GM19099 (cell line): ENCODE measurements around the gene KLHDC9.

Experiments
- POLR2A ChIP-seq: IDR thresholded peaks from 3 replicates; pipeline ENCODE4 v1.6.1; 2011; ENCODE audit warnings: low read depth; ENCODE audit not compliant: insufficient read length; ENCODE audit errors: extremely low read depth

Gene KLHDC9

DNA sequence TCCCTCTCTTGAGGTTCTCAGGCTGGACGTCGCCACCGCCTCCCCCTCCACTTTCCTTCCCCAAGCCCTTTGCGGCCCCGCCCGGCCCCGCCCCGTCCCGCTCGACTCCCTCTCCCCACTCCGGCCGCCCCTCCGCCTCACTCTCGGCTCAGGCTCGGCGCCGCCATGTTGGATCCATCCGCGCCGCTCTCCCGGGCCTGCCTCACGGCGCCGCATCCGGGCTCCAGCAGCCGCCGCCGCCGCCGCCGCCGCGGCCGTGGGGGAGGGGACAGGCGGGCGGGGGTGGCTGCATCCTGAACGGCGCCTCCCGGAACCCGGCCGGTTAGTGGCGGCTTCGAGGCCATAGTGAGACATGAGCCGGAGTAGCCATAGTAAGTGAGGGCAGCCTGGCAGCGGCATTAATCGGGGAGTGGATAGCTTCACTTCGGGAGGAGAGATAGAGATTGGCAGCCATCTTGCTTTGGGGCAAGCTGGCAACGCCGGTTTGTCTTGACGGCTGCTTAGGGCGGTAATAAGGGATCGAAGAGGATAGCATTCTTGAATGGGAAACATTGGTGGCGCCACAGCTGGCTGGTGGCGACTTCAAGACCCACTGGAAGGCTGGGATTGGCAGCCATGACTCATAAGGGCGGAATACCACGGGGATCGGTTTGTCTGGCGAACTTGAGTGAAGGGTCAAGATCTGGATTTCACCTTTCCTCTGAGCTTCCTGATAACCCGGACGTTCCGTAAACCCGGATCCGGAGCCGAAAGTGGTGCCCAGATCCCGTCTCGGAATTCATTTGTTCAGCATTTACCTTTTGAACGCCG, 34.5 kb downstream of the KLHDC9 start, which contains the start of gene DEDD:
Gene DEDD (minus strand): TSS at position 258 of the 810 bp plus-strand sequence. CDS start 8,205 bp downstream, outside the sequence.
- TF ChIP-seq POLR2A: peak; percentile 47

DNA sequence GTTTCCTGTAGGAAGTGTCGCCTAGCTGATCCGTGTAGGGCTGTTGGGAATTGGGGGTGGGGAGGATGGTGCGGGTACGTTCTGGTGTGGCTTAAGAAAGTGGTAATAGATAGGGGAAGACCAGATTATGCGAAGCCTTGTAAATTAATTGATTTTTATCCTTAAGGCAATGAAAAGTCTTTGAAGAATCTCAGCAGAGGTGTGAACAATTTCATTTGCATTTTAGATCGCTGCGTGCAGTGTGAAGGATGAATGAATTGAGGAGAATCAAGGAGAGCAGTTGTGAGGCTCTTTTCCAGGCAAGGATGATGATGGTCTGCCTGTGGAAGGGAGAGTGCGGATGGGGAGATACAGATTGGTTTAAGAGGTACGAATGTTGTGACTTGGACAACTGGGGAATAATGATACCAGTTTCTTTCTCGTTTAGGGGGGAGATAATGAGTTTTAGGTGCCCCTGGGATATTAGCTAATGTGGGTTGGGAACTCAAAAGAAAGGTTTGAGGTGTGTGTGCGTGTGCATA, 35.1 kb downstream of the KLHDC9 start:
- no peak for TF ChIP-seq POLR2A

DNA sequence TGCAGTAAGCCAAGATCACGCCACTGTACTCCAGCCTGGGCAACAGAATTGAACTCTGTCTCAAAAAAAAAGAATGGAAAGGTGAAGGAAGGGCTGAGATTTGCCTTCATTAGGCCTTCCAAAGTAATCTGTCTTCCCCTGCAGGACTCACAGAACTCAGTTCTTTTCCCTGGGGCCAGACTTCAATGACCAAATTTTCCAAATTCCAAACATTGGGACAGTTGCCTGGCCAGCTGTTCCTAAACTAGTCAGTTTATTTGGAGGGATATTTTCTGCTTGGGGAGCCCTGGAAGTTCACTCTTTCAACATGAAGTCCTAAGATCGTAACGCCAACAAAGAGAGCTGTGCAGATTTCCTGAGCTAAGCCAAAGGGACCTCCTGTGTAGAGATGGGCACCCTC, 39.7 kb downstream of the KLHDC9 start:
- no peak for TF ChIP-seq POLR2A

DNA sequence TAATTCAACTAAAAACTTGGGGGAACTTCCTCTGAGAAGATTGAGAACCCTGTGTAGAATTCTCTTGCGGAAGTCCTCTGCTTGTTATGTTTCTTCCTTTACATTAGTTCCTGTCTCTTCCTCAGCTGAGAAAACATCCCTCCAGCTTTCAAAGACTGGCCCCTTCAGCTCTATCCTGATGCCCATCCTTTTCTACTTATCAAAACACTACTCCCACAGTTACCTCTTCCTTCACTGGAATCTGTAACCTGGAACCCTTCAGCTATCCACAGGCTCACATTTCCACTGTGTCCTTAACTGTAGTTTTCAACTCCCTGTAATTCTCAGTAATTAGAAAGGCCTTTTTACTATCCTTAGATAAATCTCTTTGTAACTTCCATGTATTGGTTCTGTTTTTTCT, 40.3 kb downstream of the KLHDC9 start:
- TF ChIP-seq POLR2A: no peak

DNA sequence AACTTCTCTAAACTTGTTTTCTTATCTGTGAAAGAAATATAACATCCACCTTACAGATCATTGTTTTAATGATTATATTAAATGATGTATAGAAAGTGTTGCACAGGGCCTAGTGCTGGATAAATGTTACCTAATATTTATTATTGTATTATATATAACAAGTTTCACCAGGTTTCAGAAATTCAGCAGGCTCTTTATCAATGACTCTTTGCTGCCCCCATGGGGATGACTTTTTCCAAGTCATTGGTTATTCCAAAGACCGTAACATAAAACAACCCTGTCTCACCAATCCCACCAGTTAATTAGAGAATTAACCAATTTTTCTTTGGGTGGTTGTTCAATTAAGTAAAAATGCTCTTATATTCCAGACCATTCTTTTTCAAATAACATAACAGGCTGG, 41.6 kb downstream of the KLHDC9 start:
- no peak for TF ChIP-seq POLR2A

DNA sequence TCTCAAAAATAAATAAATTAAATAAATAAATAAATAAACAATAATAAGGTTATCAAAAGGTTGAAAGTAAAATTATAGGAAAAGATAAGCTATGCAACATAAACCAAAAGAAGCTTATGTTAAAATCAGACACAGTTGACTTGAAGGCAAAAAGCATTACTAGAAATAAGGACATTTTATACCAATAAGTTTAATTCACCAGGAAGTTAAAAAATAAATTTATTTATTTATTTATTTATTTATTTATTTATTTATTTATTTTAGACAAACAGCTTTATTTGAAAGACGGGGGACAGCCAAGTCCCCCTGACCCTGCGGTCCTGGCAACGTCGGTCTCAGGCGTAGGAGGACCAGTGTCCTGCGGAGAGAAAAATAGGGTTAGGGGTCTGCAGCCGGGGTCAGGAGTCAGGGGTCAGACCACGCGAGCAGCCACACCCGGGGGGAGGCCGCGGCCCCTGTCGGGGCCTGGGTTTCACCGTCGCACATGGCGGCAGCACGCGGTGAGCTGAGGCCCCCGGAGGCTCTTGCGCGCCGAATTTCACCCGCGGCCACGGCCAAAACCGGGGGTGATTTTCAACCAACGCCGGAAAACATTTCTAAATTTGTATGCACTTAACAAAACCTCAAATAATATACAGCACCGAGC, 42.7 kb downstream of the KLHDC9 start:
- TF ChIP-seq POLR2A: no peak

DNA sequence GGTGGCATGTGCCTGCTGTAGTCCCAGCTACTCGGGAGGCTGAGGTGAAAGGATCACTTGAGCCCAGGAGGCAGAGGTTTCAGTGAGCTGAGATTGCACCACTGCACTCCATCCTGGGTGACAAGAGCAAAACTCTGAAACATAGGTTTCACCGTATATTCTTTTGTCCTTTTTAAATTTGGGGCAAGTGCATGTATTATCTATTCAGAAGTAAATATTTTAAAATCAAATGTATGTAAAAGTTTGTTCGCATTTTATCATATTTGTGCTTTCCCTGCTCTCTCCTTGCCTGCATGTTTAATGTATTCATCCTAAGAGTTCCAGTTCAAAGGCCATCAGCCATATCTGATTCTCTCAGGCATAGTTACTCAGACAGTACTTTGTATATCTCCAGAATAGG, 47.7 kb downstream of the KLHDC9 start:
- TF ChIP-seq POLR2A: no peak
